Neural crest cell (in vitro differentiated cells): ENCODE results near the gene SEMA6A. TPM values are rescaled to one million over a fixed set of nuclear protein-coding genes. Genes with fewer than 3 reads are reported as not detected.

ENCODE experiments used
- DNase-seq: peaks from one replicate; pipeline ENCODE4 v3.0.0; 2021; ENCODE audit warnings: low read depth, mixed read lengths, low spot score
- H3K27ac Mint-ChIP-seq: one replicate; pipeline ENCODE4 v1.8.0; 2021; ENCODE audit warnings: mild to moderate bottlenecking, mixed read lengths; ENCODE audit not compliant: unreplicated experiment
- H3K27me3 Mint-ChIP-seq: 2 replicates; pipeline ENCODE4 v1.8.0; 2021; ENCODE audit warnings: low read depth, mild to moderate bottlenecking, mixed read lengths
- H3K36me3 Mint-ChIP-seq: 2 replicates; pipeline ENCODE4 v1.8.0; 2021; ENCODE audit warnings: low read depth, mild to moderate bottlenecking, mixed read lengths
- H3K4me1 Mint-ChIP-seq: 2 replicates; pipeline ENCODE4 v1.8.0; 2021; ENCODE audit warnings: mixed read lengths
- H3K4me3 Mint-ChIP-seq: one replicate; pipeline ENCODE4 v1.8.0; 2021; ENCODE audit warnings: mild to moderate bottlenecking, mixed read lengths
- H3K9me3 Mint-ChIP-seq: 2 replicates; pipeline ENCODE4 v1.8.0; 2021; ENCODE audit warnings: mixed read lengths
- CTCF ChIP-seq: fragments of 200-600 bp; sonication (generic); conservative IDR thresholded peaks from 2 replicates; pipeline ENCODE4 v1.5.0; 2021; ENCODE audit warnings: antibody characterized with exemption, mild to moderate bottlenecking
- total RNA-seq: library from RNA; stranded (reverse); gene quantifications from 2 replicates; pipeline ENCODE4 v1.2.1, GENCODE V29; 2021

SEMA6A gene
- total RNA-seq, 1 donor from 2014 or later, result 30.0 TPM

- no peak overlapping the region for H3K4me3 Mint-ChIP-seq
- no peaks in the 10 kb centered on the region for H3K27me3 Mint-ChIP-seq
- no peak for TF ChIP-seq CTCF
- H3K27ac Mint-ChIP-seq, result no peak overlapping the region
- peaks cover 18% of the 10 kb centered on the region for H3K4me1 Mint-ChIP-seq
- peaks cover 12% of the 10 kb centered on the region for H3K36me3 Mint-ChIP-seq
- no peak for DNase-seq
- H3K9me3 Mint-ChIP-seq, result no peaks in the 10 kb centered on the region
Observed at GRCh38 chr5:116462500-116462899, 112.1 kb downstream of the SEMA6A start.

- H3K9me3 Mint-ChIP-seq, result no peaks in the 10 kb centered on the region
- peaks cover 18% of the 10 kb centered on the region for H3K4me1 Mint-ChIP-seq
- no peak overlapping the region for H3K27ac Mint-ChIP-seq
- no peak for DNase-seq
- TF ChIP-seq CTCF, result no peak
- no peak overlapping the region for H3K4me3 Mint-ChIP-seq
- no peaks in the 10 kb centered on the region for H3K27me3 Mint-ChIP-seq
- H3K36me3 Mint-ChIP-seq, result peaks cover 7% of the 10 kb centered on the region
Observed at GRCh38 chr5:116459301-116459700, 115.3 kb downstream of the SEMA6A start.

GRCh38 chr5:116457062-116457461, 117.6 kb downstream of the SEMA6A start:
- no peak for TF ChIP-seq CTCF
- Mint-ChIP-seq H3K36me3 (peaks cover 5% of the 10 kb centered on the region), H3K27ac (no peak overlapping the region), H3K4me1 (peaks cover 34% of the 10 kb centered on the region), H3K4me3 (no peak overlapping the region), H3K9me3 (peaks cover 3% of the 10 kb centered on the region), H3K27me3 (no peaks in the 10 kb centered on the region)
- no peak for DNase-seq

- H3K27ac Mint-ChIP-seq, result no peak overlapping the region
- H3K9me3 Mint-ChIP-seq, result peaks cover 3% of the 10 kb centered on the region
- H3K27me3 Mint-ChIP-seq, result no peaks in the 10 kb centered on the region
- H3K36me3 Mint-ChIP-seq, result peaks cover 7% of the 10 kb centered on the region
- H3K4me1 Mint-ChIP-seq, result peaks cover 40% of the 10 kb centered on the region
- DNase-seq, result no peak
- no peak for TF ChIP-seq CTCF
- H3K4me3 Mint-ChIP-seq, result no peak overlapping the region
Observed at GRCh38 chr5:116456036-116456435, 118.6 kb downstream of the SEMA6A start.

GRCh38 chr5:116455061-116455460, 119.6 kb downstream of the SEMA6A start:
- peaks cover 48% of the 10 kb centered on the region for H3K4me1 Mint-ChIP-seq
- DNase-seq, result no peak
- H3K36me3 Mint-ChIP-seq, result peaks cover 9% of the 10 kb centered on the region

More at GRCh38 chr5:116455061-116455460, 119.6 kb downstream of the SEMA6A start:
- no peak for TF ChIP-seq CTCF
- H3K4me3 Mint-ChIP-seq, result no peak overlapping the region
- peaks cover 3% of the 10 kb centered on the region for H3K9me3 Mint-ChIP-seq
- H3K27me3 Mint-ChIP-seq, result no peaks in the 10 kb centered on the region
- H3K27ac Mint-ChIP-seq, result peak overlapping the region; percentile 69
